LHCN-M2 (cell line): ENCODE results near the gene OR2AT4. TPM values are rescaled to one million over a fixed set of nuclear protein-coding genes. Genes with fewer than 3 reads are reported as not detected.
"Not testable (repeated sequence)": the region's sequence is repeated elsewhere in the genome, so short reads cannot be mapped to it uniquely, and the experiment has no call there.

Experiments used
- DNase-seq: peaks from one replicate; pipeline ENCODE4 v3.0.0-alpha.2; 2012; ENCODE audit warnings: low read depth
- polyA plus RNA-seq: library from polyadenylated mRNA; unstranded; fragments of >200 nt; gene quantifications from one replicate; pipeline ENCODE4 v1.2.1, GENCODE V29; 2012; ENCODE audit warnings: missing spikeins
- total RNA-seq: library from RNA; depleted of rRNA; stranded (reverse); fragments of >200 nt; gene quantifications from 2 replicates; pipeline ENCODE4 v1.2.3, GENCODE V29; 2014; rRNA removed

Gene OR2AT4
- not detected in 2 replicates for total RNA-seq
- not detected for polyA plus RNA-seq

DNA sequence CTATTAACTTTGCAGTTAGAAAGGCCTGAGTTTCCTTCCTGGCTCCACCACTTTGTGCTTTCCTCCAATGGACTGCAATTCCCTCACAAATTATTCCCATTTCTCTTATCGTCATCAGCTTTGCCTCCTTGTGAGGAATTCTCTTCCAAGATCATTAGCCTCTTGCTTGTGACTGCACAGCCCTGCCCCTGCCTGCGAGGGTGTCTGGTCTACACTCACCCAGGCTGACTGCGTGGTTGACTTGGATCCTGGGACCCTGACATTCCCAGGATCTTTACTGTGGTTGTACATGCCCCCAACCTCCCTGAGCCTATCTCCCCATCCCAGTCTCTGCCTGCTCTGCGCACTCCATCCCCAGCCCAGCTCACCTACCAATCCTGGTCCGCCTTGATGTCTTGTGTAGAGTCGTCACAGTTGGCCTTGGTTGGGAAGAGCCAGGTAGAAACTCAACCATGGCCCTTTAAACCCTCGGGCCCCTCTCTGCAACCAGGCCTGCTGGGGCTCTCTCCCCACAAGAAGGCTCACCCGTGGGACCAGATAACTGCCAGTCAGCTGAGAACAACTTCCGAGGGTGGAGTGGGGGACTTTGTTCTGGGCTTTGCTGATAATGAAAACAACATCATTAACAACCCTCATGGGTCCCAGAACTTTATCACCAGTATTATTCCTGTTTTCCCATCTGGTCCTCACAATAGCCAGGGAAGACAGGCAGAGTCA lies at the start of gene OR2AT4:
TSS of gene OR2AT4 (minus strand) at position 421 of the 717 bp plus-strand sequence.
- DNase-seq: no peak

DNA sequence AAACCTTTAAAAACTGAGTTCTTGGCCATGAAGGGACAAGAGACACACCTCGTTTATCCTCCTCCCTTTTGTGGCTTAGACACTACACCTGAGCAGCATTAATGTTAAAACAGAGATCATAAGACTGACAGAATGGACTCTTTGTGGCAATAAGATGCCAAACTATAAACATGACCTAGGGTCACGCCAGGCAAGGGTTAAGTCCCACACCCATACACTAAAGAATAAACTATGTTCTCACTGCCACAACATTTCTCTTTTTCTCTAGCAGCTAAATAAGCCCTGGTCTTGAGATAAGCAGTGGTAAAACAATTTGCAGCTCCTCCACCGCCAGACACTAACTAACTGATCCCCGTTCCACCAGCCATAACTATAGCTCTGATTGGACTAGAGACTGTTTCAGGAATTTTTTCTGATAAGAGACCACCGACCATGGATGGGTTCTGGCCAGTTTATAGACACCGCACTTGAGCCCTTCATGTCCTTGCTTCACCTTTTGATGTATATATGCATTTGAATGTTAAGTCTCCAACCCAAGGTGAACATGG lies 49.4 kb upstream of the OR2AT4 start:
- no peak for DNase-seq

DNA sequence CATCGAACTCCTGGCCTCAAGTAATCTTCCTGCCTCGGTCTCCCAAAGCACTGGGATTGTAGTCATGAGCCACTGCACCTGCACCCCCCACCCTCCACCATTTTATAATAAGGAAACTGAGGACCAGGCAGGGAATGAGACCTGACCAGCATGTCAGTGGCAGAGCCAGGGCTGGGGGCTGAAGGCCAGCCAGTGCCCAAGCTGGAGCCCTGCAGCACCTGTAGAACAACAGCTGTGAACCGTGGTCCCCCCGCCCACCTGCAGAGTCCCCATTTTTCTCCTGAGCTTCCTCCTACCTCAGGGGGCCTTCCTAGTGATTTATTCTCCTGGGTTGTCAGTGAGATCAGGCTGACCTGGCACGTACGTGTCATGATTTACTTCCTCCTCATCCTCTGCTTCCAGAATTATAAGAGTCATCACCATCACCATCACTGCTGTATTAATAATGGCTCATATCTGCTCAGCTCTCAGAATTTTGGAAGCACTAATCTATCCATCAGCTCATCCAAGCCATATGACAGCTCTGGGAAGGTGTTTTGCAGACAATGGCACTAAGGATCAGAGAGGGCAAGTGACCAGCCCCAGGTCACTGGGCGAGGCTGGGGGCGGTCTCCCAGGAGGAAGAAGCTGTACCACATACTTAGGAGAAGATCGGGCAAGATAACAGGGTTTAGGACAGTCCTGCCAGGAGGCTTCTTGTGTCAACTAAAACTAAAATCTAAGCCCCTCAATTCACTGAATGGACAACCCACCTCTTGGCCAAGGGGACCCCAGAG lies 48.7 kb upstream of the OR2AT4 start:
- no peak for DNase-seq

DNA sequence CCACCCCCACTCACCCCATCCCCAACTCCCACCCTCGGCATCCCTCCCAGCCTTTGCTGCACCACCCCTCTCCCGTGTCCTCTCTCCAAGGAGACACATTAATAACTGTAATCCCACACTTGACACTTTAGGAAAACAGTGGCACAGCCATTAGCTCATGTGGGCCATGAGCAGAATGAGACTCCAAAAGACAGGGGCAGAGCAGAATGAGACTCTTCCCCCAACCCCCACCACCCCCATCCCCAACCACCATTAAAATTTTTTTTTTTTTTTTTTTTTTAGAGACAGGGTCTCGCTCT lies 48.0 kb upstream of the OR2AT4 start:
- DNase-seq: no peak

DNA sequence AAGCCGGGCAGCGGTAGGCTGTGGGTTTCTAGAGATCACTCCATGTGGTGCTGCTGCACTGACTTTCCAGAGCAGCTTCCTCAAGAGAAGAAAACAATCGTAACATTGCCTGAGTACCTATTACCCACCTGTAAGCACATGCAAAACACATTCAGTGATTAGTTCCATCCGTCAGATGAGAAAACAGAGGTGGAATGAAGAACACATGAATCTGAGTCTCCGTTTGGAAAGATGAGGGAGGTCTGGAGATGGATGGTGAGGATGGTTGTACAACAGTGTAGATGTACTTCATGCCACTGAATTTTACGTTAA lies 46.7 kb upstream of the OR2AT4 start:
- no peak for DNase-seq

DNA sequence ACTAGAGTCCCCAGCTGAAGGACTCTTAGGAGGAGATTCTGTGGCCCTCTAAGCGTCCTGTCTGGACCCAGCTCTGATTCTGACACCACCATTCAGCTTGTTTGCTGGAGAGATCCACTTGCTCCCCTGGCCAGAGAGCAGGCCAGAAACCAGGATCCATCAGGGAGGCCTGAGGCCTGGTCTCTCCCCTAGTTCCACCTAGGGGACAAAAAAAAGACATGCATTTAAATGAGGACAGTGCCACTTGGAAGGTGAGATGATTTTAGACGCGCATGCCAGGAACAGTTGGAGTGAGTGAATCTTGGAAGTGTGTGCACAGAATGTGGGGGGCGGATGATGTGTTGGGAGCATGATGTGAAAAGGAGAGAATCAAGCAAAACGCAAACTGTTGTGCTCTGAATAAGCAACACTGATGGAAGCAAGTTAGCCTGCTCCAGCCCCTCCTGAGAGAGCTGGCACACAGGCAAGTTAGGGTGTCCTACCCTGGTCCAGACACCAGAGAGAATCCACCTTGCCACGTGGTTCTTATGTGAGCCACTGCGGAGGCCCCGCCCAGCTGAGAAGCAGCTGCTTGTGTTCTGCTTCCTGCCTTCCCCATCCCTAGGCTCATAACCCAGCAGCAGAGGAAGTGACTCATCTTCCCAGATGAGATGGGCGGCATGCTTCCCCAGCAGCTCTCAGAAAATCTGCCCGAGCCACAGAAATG lies 46.2 kb upstream of the OR2AT4 start:
- peak; percentile 97 for DNase-seq

DNA sequence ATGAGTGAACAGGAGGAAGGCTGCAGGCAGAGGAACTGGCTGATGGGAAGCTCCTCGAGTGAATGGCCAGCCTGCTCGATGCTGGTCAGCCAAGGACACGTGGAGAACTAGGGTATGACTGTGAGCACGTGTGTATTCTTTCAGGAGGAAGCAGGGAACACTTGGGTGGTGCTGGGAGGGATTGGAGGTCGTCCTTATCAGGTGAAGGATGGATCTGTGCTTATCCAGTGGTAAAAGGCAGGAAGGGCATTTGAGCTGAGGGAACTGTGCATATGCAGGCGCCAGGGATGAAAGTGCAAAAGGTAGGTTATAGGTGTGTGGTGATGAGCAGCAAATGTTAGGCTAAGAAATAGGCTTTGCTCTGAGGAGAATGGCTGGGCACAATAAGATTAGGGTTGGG lies 44.5 kb upstream of the OR2AT4 start:
- DNase-seq: no peak

DNA sequence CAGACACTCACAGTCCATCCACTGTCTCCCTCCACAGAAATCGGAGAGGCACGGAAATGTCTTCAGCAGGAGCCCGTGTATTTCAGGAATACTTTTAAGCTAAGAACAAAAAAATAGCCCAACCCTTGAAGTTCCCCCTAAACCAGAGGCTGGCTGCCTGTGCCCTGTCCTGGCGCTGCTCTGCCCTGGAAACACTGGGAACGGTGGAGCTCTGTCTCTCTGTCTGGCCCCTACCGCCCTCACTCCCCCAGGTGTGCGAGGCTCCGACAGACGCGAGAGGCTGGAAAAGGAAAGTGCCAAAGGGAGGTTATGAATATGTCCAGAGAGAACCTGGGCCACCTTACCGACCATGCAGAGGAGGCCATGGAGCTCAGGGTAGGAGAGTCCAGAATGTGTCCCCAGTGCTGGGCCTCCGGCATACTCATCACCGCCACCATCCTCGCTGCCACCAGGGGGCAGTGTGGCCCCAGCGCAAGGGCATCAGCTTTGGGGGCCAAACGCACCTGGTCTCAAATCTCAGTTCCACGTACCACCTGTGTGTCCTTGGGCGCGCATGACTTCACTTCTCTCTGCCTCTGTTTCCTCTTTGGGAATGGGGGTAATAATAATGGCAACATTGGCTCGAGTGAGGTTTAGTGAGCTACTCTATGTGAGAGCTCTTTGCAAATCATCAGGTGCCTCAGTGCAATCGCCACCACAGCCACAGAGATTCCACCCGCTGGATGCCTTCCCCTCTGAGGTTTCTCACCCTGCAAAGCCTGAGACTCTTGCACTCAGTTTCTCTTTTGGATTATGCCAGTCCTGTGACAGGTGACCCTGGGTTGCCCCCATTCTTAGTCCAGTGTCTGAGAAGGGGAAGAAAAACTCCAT lies 43.8 kb upstream of the OR2AT4 start:
- DNase-seq: peak; percentile 24

DNA sequence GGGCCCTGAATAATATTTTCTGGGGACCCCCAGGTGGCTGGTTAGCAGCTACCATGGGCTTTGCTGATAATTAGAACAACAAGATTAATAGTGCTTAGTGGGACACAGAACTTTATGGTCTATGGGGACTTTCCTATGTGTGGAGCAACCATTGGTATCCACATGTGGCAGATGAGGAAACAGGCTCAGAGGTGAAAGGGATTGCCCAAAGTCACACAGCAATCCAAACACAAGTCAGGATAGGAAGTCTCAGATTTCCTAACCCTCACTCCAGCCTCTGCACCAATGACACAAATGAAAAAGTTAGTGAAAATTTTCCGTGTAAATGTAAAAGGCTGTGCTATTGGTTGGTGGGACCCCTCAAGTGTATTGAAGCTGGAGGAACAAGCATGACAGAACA lies 39.0 kb upstream of the OR2AT4 start:
- no peak for DNase-seq

DNA sequence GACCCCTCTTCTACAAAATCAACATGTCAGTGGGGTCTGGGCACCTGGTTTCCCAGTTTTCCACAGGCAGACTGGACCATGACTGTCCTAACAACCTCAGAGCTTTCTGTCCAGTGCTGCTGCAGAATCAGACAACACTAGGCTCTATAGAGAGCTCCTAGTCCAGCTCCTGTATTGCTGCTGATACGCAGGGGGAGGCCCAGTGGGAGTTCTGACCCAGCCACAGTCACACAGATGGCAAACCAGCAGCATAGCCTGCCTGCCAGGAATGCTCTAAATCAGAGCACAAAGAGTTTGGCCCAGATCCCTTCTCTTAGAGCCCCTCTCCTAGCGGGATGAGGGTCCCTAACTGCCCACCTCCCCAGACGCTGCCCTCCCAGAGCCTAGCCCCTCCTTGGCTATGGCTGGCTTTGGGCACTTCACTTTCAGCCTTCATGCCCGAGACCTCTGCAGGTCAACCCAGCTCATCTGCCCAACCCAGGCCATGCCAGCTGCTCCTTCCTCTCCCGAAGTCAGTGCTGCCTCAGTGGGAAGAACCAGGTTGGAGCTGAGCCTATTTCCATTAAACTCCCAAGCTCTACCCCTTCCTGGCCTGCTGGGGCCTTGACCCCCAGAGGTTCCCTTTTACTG lies 38.5 kb upstream of the OR2AT4 start:
- DNase-seq: no peak

DNA sequence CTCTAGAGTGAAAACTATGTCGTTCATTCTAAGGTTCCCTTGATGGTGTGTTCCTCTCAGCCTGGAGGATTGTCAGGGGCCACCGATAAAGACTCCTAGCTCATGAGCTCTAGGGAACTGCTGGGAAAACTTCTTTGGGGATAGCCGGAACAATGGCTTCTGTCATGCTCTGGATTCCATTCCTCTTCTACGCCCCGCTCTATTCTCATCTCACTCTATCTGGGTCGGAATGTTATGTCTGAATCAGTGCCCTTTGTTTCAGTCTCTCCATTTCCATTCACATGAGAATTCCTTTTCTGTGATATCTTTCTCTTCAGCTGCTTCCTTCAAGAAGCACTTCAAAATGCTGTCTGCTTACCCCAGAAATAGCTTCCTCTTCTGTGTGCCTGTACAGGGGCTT lies 37.3 kb upstream of the OR2AT4 start:
- DNase-seq: no peak

DNA sequence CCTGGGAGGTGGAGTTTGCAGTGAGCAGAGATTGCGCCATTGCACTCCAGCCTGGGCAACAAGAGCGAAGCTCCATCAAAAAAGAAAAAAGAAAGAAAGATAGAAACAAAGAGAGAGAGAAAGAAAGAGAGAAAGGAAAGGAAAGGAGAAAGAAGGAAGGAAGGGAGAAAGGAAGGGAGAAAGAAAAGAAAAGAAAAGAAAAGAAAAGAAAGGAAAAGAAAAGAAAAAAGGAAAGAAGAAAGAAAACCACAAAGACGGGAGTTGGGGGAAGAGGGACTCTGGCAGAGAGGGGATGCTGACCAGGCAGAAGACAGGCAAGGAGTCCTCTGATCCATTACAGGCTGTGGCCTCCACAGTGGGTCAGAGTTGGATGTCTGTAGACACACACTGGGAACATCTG lies 35.4 kb upstream of the OR2AT4 start:
- DNase-seq: no peak

DNA sequence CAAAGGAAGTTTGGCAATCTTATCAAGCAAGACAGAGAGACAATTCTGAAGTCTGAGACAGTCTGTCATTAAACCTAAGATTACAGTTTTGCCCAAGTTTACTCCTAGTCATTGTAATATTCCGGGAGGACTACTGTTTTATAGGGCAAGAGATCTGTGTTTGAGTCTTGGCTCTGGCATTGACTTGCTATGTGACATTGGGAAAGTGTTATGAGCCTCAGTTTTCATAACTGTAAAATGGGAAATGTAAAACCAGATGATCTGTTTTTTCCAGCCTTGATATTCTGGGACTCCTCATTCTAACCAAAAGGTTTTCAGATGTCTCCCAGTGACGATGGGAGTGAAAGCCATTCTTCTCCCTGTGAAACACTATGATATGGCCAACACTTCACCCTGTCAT lies 29.9 kb upstream of the OR2AT4 start:
- no peak for DNase-seq

DNA sequence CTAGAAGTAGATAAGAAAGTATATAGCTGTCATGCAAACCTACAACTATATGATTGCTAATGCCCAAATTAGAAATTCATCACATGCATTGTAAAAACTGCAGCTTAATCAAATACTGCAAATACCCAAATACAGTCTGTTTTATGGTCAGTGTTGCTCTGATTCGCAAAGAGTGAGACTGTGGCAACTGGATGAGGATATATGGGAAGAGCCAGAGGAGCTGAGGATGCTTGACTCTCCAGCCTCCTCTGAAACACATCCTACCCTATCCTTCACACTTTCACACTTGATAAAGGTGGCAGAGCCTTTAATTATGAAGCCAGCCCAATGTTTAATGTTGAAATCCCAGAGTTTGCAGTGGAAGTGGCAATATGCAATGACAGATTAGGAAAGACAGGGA lies 21.9 kb upstream of the OR2AT4 start:
- DNase-seq: no peak

DNA sequence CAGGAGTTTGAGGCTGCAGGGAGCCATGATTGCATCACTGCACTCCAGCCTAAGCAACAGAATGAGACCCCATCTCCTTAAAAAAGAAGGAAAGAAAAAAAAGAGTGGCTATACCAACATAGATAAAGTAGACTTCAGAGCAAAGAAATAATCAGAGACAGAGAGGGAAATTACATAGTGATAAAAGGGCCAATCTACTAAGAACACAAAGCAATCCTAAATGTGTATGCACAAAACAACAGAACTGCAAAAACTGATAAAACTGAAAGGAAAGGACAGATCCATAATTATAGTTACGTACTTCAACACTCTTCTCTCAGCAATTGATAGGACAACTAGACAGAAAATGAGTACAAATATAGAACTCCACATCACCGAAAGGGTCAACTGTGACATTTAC lies 17.8 kb upstream of the OR2AT4 start:
- no peak for DNase-seq

DNA sequence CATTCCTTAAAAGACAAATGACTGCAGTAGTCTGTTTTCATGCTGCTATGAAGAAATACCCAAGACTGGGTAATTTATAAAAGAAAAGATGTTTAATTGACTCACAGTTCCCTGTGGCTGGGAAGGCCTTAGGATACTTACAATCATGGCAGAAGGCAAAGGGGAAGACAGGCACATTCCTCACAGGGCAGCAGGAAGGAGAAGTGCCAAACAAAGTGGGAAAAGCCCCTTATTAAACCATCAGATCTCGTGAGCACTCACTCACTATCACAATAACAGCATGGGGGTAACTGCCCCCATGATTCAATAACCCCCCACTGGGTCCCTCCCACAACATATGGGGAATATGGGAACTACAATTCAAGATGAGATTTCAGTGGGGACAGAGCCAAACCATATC lies 16.4 kb upstream of the OR2AT4 start:
- no peak for DNase-seq

DNA sequence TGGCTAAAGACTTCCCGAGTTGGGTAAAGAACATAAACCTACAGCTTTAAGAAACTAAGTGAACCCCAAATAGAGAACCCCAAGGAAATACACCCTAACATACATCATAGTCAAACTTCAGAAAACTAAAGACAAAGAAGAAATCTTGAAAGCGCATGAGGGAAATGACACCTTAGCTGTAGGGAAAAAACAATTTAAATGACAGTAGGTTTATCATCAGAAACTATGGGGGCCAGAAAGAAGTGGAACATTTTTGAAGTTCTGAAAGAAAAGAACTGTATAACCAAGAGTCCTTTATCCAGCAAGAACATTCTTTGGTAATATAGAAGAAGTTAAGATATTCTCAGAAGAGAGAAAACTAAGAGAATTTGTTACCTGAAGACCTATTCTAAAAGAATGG lies 15.5 kb upstream of the OR2AT4 start:
- no peak for DNase-seq

DNA sequence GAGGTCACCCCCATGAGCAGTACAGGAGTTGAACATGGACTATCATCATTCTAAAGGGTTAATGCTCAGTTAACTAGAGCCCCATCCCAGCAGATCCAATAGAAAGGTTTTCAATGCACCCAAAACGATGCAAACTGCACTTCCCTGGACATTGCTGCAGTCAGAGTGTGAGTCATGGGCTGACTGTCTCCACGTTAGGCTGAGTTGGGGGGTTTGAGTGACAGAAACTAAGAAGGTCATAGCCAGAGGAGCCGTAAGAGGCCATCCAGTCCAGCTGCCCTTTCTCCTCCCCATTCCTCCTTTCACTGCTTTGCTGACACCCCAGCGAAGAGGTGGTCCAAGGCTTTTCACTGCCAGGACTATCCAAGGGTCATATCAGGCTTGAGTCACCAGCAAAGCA lies 10.5 kb upstream of the OR2AT4 start:
- peak; percentile 44 for DNase-seq

DNA sequence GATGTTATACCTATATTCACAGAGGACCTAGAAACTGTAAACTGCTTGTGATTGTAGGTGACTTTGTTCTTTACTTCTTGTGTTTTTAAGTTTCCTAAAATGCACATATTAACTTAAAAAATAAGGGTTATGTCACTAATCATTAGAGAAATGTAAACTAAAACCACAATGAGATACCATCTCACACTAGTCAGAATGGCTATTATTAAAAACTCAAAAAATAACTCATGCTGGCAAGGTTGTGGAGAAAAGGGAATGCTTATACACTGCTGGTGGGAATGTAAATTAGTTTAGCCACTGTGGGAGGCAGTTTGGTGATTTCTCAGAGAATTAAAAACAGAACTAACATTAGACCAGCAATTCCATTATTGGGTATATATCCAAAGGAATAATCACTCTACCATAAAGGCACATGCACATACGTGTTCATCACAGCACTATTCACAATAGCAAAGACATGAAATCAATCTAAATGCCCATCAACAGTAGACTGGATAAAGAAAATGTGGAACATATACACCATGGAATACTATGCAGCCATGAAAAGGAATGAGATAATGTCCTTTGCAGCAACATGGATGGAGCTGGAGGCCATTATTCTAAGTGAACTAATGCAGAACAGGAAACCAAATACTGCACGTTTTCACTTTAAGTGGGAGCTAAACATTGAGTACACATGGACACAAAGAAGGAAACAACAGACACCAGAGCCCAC lies 9.4 kb upstream of the OR2AT4 start:
- not testable (repeated sequence) for DNase-seq

DNA sequence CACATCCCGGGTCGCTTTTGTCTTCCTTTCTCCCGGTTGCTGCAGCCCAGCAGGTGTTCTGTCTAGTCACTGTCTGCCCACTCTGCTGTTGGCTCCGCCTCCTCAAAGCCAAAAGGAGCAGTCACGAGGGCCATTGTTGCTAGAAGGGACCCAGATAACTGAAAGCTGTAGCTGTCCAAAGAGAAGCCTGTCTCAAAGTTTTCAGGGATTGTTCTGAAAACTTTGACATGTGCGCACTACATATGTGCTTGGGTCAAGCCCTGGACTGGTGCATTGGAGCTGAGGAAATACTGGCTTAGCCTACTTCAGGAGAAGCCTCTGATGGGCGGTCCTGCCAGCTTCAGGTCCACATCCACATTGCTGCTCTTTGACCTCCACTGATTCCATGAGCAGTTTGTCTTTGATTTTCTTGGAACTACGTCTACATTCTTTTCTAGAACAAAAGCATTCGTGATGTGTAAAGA lies 8.8 kb upstream of the OR2AT4 start:
- peak; percentile 53 for DNase-seq
